HG02870 (cell line): Measurements from ENCODE around the gene MITF.

ENCODE experiments used
- ATAC-seq: cut with Tn5 transposase; IDR thresholded peaks from one replicate; pipeline ENCODE4 v1.9.1; 2021; ENCODE audit warnings: mild to moderate bottlenecking, moderate library complexity; ENCODE audit not compliant: unreplicated experiment

Gene MITF

GRCh38 chr3:69752241-69752640, 13.0 kb downstream of the MITF start:
- ATAC-seq, result no peak

- no peak for ATAC-seq
Observed at GRCh38 chr3:69753179-69753775, 14.0 kb downstream of the MITF start.

- no peak for ATAC-seq
Observed at GRCh38 chr3:69755795-69756194, 16.5 kb downstream of the MITF start.

GRCh38 chr3:69761896-69762767, 22.9 kb downstream of the MITF start:
- peak; percentile 88 for ATAC-seq

- peak; percentile 7 for ATAC-seq
Observed at GRCh38 chr3:69762768-69763229, 23.5 kb downstream of the MITF start.

DNA sequence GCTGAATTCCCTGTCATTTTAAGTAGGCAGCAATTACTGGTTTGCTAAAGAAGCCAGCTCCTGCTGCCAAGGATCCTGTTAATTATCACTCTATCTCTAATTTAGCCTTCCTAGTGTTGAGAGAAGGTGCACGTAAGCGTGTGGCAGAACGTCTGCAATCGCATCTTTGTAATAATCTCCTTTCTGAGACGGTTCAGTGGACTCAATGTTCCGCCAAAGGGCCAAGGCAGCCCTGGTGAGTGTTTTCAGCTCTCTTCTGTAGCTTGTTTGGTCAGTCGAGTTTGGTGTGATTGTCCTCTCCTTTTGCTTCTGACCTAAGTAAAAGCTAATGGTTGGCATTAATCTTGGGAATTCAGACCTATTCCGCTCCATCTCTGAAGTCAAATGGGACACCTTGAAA, 24.2 kb downstream of the MITF start:
- no peak for ATAC-seq

GRCh38 chr3:69764121-69764741, 25.0 kb downstream of the MITF start:
- peak; percentile 54 for ATAC-seq

- ATAC-seq, result no peak
Observed at GRCh38 chr3:69764861-69765260, 25.6 kb downstream of the MITF start.

DNA sequence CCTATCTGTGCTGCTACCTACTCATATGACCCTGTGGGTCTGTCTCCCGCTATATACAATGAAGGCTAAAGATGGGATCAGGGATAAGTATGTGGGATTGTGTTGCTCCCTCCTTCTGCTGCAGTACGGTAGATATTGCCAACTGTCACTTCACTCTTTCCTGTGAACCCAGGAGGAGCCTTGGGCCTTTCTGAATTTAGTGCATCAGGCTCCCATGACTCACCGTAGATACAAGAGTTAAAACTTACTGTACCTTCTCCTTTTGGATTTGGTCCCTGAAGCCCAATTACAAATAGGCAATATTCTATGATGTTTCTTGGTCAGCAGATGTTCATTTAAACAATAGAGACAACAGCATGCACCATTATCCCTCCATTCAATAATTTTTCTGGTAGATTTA, 27.4 kb downstream of the MITF start:
- ATAC-seq, result no peak

DNA sequence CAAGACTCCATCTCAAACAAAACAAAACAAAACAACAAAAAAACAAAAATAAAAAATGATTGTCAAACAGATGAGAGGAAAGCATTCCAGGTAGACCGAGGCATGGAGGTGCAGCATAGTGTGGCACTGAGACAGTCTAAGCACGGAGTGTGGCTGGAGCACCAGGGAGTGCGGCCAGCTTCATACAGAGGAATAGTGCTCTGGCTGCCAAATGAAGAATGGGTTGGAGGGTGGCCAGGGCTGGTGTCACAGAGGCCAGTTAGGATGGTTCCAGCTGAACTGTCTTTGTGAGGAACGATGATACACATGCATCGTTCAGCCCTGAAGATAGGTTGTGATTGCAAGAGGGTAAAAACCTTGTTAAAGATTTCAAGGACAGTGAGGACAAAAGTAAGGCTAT, 28.3 kb downstream of the MITF start:
- ATAC-seq, result no peak

- no peak for ATAC-seq
Observed at GRCh38 chr3:69768438-69768837, 29.2 kb downstream of the MITF start.

GRCh38 chr3:69770219-69770618, 31.0 kb downstream of the MITF start:
- ATAC-seq, result no peak

DNA sequence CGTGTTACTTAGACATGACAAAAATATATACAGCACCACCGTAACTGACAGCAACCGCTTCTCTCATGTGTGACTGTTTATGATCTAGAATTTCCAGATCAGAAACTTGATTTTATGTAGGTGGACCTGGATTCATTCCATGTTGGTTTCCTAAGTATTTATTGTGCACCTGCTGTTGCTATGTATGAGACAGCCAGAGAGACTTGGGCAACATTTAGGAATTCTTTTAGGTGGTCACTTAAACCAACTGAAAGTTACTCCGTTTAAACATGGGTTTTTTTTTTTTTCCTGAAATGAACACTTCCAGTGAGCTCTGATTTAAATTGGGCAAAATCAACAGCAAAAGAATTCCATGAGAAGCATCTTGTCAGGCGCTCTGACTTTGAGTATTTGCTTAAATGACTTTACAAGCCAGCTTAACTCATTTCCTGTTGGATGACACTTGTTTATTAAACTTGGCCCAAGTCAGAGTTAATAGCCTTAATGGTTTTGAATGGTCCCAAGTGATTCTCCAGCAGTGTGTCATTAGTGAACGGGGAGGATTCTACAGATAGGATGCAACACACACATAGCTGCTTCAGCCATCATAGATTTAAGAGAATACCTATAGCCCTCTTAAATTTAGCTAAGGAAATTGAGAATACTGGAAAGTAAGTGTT, 31.8 kb downstream of the MITF start:
- ATAC-seq, result no peak

DNA sequence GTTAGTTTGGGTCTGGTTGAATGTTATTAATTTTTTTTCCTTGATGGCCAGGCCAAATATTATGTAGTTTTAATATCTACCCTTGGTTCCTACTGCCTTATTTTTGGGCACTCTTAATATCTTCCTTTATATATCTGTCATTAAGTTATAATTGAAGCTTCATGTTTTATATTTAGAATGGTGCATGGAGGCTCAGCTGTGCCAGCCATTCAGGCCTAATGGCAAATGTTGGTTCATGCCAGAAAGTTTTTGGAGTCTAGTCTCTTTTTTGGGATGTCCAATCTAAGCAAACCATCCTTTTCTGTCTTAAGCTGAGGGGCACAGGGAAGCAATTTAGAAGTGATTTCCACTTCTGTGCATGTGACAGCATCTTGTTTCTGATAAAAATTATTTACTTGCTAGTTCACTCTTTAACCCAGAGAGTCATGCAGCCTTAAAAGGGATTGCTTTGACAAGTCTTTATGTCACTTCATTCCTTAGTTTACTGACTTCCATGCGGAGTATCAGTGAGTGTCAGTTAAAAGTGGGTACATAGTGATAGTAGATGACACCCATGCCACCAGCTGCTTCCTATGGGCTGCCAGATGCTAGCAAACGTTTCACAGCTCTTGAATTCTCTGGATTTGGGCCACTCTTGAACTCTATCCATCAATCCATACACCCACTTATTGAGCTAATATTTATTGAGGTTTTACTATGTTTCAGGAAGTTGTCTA, 33.0 kb downstream of the MITF start:
- ATAC-seq, result no peak

DNA sequence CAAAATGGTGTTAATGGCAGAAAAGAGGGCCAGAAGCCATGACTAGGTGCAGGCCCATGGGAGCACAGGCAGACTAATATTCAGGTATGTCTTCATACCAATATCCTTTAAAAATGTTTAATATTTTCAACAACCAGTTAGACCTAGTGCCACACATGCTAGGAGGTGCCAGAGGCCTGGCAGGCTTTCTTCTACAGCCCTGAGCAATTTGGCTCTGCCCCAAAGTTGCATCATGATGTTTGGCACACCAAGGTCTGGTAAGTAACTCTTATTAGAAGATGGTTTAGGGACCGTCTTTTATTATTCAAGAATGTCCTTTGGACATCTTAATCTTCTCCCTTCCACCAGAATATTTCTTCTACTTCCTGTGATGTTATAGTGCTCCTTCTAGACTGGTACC, 34.8 kb downstream of the MITF start:
- no peak for ATAC-seq

- no peak for ATAC-seq
Observed at GRCh38 chr3:69775751-69776150, 36.5 kb downstream of the MITF start.

GRCh38 chr3:69776289-69776688, 37.0 kb downstream of the MITF start:
- no peak for ATAC-seq

- ATAC-seq, result no peak
Observed at GRCh38 chr3:69776920-69777581, 37.8 kb downstream of the MITF start.

- ATAC-seq, result no peak
Observed at GRCh38 chr3:69777582-69777967, 38.3 kb downstream of the MITF start.

GRCh38 chr3:69781593-69781992, 42.3 kb downstream of the MITF start:
- ATAC-seq, result no peak
